ENCODE results near the gene PNPLA6. TPM values are rescaled to one million over a fixed set of nuclear protein-coding genes. Genes with fewer than 3 reads are reported as not detected.

PNPLA6 gene
- total RNA-seq, 1 experiment from 2014 or later = 217 TPM

- Histone ChIP-seq H3K27me3 (ENCODE audit: low read length) (no peaks in the 10 kb centered on the region), H3K4me3 (ENCODE audit: low read length) (no peak overlapping the region), H3K36me3 (ENCODE audit: low read depth, low read length) (peaks cover 4% of the 10 kb centered on the region; the same call in 1 of the 2 replicates), H3K9me3 (ENCODE audit: low read length) (no peaks in the 10 kb centered on the region), H4K20me1 (ENCODE audit: low read length) (no peaks in the 10 kb centered on the region), H3K4me1 (ENCODE audit: insufficient read depth, low read length) (no peaks in the 10 kb centered on the region), H3K79me2 (ENCODE audit: low read length) (no peaks in the 10 kb centered on the region), H3K27ac (ENCODE audit: low read length) (no peak overlapping the region), H3K4me2 (ENCODE audit: low read length) (no peak overlapping the region), H3K9me2 (replicated peaks; ENCODE audit: low read length) (no peaks in the 10 kb centered on the region), H3F3A (ENCODE audit: low read length, unreplicated experiment) (no peaks in the 10 kb centered on the region), H3K9ac (ENCODE audit: low read length) (no peak overlapping the region), H2AFZ (ENCODE audit: low read length) (no peak overlapping the region)
- no peak for DNase-seq
- ATAC-seq = no peak
- POLR2A ChIA-PET (ENCODE audit: unreplicated experiment) = no interaction called here
- intact Hi-C loops (cut with micrococcal nuclease) = no loop called here
- no peak for TF ChIP-seq CTCF (conservative IDR thresholded peaks at IDR 0.05; ENCODE audit: low read depth, low read length)
- TF ChIP-seq EZH2phosphoT487 (IDR thresholded peaks at IDR 0.05; ENCODE audit: borderline replicate concordance, low read length) = no peak
- TF ChIP-seq EZH2 (IDR thresholded peaks at IDR 0.05; ENCODE audit: low read length, unreplicated experiment) = no peak
- CTCF ChIA-PET = no interaction called here
- no TSS peak for BruUV-seq (replicated peaks)
Observed at GRCh38 chr19:7610491-7611240, 75.1 kb downstream of the PNPLA6 start.

Other genes with a start within 250 kb of the PNPLA6 start
- gene INSR, start 241.3 kb upstream of the PNPLA6 start, total RNA-seq (2014; rRNA removed) = 13.7 and 41.5 TPM in 2 replicates
- gene ARHGEF18, start 186.8 kb upstream of the PNPLA6 start, total RNA-seq (2014; rRNA removed) = 65.1 and 66.8 TPM in 2 replicates
- 6.6 and 8.6 TPM in 2 replicates for gene PEX11G, start 46.7 kb upstream of the PNPLA6 start, total RNA-seq (2014; rRNA removed)
- 41.6 and 53.4 TPM in 2 replicates for gene ZNF358, start 19.6 kb upstream of the PNPLA6 start, total RNA-seq (2014; rRNA removed)
- gene MCOLN1, start 13.1 kb upstream of the PNPLA6 start, total RNA-seq (2014; rRNA removed) = 10.2 and 22.9 TPM in 2 replicates
- 16.6 and 25.4 TPM in 2 replicates for gene CAMSAP3, start 60.1 kb downstream of the PNPLA6 start, total RNA-seq (2014; rRNA removed)
- gene XAB2, start 93.8 kb downstream of the PNPLA6 start, total RNA-seq (2014; rRNA removed) = 81.1 and 84.4 TPM in 2 replicates
- gene PET100, start 94.1 kb downstream of the PNPLA6 start, total RNA-seq (2014; rRNA removed) = 101 and 141 TPM in 2 replicates
- not detected in 2 replicates for gene PCP2, start 98.0 kb downstream of the PNPLA6 start, total RNA-seq (2014; rRNA removed)
- 133 and 149 TPM in 2 replicates for gene STXBP2, start 101.4 kb downstream of the PNPLA6 start, total RNA-seq (2014; rRNA removed)
- gene RETN, start 133.3 kb downstream of the PNPLA6 start, total RNA-seq (2014; rRNA removed) = not detected in 2 replicates
- gene MCEMP1, start 141.4 kb downstream of the PNPLA6 start, total RNA-seq (2014; rRNA removed) = not detected in 2 replicates
- gene TRAPPC5, start 145.1 kb downstream of the PNPLA6 start, total RNA-seq (2014; rRNA removed) = 317 and 376 TPM in 2 replicates
- not detected in 2 replicates for gene FCER2, start 166.4 kb downstream of the PNPLA6 start, total RNA-seq (2014; rRNA removed)
- gene CLEC4G, start 196.4 kb downstream of the PNPLA6 start, total RNA-seq (2014; rRNA removed) = not detected in 2 replicates
- not detected in 2 replicates for gene CD209, start 211.8 kb downstream of the PNPLA6 start, total RNA-seq (2014; rRNA removed)
- gene CLEC4M, start 227.5 kb downstream of the PNPLA6 start, total RNA-seq (2014; rRNA removed) = not detected in 2 replicates